HS-27A (cell line): ENCODE measurements around the gene RAB3GAP2.
"Not testable (repeated sequence)": the region's sequence is repeated elsewhere in the genome, so short reads cannot be mapped to it uniquely, and the experiment has no call there.

Source experiments
- DNase-seq: peaks from one replicate; pipeline ENCODE4 v3.0.0-alpha.2; 2012; ENCODE audit warnings: low read depth, missing footprints

RAB3GAP2 gene

DNA sequence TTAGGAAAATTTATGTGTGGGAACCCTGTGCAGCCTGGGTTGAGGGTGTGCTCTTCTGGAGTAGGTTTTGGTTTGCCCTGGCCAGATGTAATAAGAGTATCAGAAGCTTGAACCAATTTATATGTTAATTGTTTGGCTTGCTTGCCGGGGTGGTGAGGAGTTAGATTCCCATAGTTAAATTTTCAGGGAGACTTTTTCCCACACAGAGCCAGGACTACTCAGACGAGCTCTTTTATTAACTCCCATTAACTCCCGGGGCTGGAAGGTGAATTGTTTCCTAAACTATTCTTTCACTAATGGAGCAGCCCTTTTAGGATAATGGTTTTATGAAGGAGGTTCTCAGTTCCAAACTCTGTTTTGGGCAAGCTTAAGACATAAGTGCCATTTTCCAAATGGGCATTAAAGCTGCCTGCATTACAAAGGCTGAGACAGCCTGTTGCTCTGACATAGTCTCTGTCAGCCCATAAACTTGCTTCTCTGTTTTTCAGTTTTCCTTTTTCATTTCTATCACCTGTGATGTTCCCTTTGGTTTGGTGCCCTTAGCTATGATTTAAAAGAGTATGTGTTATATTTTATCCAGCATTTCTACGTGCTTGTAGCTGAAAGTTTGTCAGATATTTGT, 18.0 kb upstream of the RAB3GAP2 start:
- DNase-seq, result no peak

DNA sequence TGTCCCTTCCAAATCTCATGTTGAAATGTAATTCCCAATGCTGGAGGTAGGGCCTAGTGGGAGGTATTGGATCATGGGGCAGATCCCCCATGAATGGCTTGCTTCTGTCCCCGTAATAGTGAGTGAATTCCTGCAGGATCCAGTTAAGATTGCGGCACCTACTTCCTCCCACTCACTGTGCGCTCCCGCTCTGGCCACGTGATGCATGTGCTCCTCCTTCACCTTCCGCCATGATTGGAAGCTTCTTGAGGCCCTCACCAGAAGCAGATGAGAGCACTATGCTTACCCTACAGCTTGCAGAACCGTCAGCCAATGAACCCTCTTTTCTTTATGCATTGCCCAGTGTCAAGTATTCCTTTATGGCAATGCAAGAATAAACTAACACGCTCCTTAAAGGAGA, 14.9 kb upstream of the RAB3GAP2 start:
- DNase-seq, result no peak

DNA sequence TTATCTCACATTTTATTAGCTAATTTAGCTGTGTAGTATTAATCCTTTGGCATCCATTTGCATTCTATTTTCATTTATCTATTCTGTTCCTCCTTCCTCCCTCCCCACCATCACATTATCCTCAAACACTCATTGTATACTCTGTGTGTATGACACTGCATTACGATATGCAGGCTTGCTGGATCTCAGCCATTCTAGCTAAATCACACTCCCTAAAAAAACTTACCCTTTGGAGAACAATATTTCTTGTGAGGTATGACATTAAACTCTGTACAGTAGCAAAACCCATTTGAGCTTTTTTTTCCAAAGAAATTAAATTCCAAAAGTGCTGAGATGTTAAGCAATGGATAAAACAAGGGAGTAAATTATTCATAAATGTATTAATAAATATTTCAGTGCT, 11.4 kb upstream of the RAB3GAP2 start:
- DNase-seq, result no peak

DNA sequence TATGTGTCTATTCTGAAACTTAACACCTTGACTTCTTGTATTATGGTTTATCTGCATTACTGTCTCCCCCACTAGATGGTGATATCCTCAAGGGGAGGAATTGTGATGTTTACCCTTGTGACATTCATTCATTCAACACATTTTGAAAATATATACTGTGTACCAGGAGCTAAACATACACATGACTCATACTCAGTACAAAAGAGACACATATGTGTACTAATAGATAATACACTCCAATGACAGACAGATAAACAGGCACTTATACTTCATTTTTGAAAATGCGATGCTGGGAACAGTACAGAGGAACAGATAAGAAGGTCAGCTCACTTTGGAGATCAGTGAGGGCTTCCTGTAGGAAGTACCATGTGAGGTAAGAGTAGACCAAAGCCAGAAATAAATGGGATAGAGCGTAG, 8.9 kb upstream of the RAB3GAP2 start:
- no peak for DNase-seq

DNA sequence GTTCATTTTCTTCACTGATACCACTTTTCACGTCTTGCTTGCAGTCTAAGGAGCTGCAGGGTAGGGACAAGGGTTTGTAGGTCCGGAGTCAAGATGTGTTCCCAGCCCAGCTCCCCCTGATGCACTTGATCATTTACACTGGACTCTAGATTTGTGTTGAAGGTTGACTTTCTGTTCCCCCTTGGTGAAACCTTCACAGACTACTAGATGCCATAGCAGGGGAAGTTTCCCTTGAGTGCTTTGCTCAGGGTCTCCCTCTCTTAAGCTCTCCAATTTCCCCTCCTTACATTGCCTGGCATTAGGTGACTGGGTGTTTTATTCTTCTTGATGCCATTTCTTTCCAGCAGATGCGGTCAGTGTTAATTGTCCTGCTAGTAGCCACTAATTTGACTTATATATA, 8.0 kb upstream of the RAB3GAP2 start:
- DNase-seq, result no peak

DNA sequence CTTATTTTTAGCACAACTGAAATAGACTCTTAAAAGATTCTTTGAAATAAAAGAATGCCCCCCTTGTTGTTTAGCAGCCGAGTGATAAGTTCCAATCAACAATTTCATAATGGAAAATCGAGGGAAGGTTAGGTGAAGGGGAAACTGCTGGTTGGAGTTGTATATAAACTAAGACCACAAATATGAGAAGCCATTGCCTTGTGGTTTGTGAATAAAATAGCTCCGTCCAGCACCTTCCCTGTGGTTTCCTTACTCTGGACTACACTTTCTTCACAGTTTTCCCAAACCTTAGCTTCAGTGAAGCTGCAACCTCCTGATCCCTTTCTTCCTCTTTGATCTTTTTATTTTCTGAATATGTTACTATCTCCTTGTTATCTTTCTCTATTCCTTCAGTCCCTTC, 6.7 kb upstream of the RAB3GAP2 start:
- DNase-seq, result no peak

DNA sequence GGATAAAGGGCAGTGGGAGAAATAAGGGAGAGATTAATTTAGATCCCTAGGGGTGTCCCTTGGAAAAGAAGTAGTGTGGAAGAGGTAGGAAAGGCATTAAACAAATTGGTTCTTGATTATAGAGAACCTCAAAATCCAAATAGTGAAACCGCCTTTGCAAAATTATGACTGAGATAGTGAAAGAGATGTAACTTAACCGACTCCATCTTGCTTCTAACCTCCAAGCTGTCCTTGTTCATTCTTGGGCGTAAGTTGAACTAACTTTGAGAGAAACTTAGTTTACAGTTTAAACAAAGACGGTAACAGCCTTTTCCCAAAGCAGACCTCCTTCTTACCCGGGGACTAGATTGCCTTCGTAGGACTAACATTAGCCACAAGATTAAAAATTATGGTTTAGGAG, 3.2 kb upstream of the RAB3GAP2 start:
- no peak for DNase-seq

DNA sequence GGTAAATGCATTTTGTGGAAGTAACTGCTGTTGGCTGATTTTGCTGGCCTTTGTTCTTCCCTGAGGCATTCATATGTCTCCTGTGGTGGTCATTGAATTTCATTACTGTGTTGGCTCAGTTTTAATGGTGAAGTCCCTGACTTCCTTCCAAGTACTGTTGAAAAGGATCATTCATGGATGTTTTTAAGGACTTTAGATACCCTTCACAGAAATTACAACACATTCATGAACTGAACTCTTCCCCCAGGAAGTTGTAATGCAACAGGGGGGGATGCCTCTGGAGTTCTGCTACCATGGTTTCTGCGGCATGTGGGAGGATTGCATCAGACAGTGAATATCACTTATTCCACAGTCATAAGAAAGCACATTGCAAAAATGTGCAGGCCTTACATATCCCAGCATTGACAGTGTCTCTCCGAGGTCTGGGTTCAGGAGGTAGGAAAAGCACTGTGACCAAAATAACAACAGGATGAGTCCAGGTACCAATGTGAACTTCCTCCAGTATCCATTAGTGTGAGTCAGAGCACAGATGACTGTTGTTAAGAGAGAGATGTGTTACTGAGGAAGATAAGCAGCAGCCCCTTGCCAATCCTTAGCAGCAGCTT, 2.1 kb upstream of the RAB3GAP2 start:
- no peak for DNase-seq

DNA sequence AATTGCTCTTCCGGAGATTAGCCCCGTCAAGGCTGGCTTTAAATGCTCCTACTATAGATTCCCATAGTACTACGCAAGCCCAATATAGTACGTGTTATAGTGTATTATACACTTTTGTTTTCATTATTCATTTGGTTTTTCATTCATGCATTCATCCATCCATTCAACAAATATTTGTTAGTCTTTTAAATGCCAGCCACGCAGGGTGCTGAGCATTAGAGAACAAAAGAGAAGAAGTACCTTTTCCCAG, 513 bp upstream of the RAB3GAP2 start:
- no peak for DNase-seq

DNA sequence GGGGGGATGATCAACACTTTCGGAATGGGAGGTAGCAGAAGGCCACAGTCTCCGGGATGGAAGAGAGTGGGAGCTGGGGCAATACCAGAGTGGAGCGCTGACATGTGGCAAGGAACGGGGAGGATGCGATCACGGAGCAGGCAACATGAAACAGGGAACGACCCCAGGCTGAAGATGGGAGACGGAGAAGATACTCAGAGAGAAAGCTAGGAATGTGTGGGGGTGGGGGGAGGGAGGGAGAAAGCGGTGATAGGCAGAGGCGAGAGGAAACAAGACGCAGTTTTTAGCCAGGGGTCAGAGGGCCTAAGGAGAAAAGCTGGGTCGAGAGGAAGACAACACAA, 577 bp downstream of the RAB3GAP2 start:
- DNase-seq, result no peak

DNA sequence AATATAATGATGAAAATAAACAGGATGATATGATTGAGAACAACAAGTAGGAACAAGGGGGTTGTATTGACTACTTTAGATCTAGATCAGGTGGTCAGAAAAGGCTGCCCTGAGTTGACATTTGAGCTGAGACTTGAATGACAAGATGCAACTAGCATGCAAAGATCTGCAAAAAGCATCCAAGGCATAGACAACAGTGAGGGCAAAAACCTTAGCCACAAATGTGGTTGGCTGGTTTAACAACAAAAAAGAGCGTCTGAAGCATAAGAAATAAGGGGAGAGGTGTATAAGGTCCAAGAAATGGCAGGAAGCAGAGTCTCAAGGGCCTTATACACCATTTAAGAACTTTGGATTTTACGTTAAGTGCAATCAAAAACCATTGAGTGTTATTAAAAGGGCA, 3.2 kb downstream of the RAB3GAP2 start:
- no peak for DNase-seq

DNA sequence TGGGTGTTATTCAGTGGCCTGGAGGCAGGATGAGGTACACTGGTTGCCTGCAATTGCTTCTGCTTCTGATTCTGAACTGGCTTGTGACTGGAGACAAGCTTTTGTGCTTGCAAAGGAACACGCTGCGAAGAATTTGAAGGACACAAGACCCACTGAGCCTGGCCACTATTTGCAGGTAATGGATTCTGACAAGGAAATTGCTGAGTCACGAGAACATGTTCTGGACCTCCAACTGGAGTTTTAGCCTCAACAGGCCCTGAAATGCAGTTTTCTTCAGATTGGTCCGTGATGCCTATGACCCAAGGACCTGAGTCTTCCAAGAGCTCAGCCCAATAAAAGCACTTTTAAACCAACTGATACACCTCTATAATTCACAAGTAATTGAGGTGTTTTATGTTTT, 4.6 kb downstream of the RAB3GAP2 start:
- no peak for DNase-seq

DNA sequence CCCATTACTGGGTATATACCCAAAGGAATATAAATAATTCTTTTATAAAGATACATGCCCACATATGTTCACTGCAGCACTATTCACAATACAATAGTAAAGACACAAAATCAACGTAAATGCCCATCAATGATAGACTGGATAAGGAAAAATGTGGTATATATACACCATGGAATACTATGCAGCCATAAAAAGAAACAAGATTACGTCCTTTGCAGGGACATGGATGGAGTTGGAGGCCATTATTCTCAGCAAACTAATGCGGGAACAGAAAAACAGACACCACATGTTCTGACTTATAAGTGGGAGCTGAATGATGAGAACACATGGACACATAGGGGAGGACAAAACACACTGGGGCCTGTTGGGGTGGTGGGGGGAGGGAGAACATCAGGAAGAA, 12.0 kb downstream of the RAB3GAP2 start:
- not testable (repeated sequence) for DNase-seq

DNA sequence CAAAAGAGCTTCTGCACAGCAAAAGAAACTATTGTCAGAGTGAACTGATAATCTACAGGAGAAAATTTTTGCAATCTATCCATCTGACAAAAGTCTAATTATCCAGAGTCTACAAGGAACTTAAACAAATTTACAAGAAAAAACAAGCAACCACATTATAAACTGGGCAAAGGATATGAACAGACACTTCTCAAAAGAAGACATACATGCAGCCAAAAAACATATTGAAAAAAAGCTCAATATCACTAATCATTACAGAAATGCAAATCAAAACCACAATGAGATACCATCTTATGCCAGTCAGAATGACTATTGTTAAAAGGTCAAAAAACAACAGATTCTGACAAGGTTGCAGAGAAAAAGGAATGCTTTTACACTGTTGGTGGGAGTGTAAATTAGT, 12.5 kb downstream of the RAB3GAP2 start:
- not testable (repeated sequence) for DNase-seq

DNA sequence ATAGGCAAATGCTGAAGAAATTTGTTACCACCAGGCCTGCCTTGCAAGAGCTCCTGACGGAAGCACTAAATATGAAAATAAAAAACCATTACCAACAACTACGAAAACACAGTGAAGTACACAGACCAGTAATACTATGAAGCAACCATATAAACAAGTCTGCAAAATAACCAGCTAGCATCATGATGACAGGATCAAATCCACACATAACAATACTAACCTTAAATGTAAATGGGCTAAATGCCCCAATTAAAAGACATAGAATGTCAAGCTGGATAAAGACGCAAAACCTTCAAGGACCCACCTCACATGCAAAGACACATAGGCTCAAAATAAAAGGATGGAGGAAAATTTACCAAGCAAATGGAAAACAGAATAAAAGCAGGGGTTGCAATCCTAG, 16.1 kb downstream of the RAB3GAP2 start:
- not testable (repeated sequence) for DNase-seq

DNA sequence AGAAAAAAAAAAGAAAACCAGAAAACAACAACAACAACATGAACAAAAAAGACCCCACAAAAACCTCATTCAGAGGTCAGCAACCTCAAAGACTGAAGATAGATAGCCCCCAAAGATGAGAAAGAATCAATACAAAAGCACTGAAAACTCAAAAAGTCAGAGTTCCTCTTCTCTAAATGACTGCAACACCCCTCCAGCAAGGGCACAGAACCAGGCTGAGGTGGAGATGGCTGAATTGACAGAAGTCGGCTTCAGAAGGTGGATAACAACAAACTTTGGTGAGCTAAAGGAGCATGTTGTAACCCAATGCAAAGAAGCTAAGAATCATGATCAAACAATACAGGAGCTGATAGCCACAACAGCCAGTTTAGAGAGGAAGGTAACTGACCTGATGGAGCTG, 17.0 kb downstream of the RAB3GAP2 start:
- DNase-seq, result no peak

DNA sequence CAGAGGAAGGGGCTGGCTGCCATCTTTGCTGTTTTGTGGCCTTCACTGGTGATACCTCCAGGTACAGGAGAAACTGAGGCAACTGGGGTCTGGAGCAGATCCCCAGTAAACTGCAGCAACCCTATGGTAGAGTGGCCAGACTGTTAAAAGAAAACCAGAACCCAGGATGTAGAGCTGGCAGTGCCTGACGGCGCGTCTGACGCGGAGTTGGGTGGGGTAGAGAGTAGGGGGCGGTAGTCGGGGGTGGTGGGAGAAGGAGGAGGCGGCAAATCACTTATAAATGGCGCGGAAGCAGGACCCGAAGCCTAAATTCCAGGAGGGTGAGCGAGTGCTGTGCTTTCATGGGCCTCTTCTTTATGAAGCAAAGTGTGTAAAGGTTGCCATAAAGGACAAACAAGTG, 19.0 kb downstream of the RAB3GAP2 start:
- DNase-seq, result not testable (repeated sequence)

DNA sequence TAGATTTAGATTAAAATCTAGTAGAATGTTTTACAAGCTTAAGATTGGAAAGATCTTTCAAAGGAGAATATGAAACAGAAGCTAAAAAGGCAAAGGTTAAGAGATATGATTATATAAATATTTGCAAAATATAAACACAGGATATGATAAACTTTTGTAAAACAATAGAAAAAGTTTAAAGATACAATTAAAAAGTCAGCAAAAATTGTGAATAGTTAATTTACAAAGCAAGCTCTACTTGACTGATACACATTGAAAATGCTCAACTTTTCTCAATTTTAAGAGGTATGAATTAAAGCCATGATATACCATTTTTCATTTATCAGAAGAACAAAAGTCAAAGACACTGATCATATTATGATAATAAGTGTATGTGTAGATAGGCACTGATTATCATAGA, 21.0 kb downstream of the RAB3GAP2 start:
- DNase-seq, result no peak

DNA sequence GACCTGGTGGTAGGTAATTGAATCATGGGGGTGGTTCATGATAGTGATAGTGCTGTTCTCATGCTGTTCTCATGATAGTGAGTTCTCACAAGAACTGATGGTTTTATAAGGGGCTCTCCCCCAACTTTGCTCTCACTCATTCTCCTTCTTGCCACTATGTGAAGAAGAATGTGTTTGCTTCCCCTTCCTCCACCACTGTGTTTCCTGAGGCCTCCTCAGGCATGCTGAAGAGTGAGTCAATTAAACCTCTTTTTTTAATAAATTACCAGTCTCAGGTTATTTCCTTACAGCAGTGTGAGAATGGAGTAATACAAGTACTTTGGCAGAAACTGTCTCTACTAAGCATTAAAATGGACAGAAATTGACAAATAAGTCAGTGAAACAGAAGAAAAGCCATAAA, 21.6 kb downstream of the RAB3GAP2 start:
- no peak for DNase-seq

DNA sequence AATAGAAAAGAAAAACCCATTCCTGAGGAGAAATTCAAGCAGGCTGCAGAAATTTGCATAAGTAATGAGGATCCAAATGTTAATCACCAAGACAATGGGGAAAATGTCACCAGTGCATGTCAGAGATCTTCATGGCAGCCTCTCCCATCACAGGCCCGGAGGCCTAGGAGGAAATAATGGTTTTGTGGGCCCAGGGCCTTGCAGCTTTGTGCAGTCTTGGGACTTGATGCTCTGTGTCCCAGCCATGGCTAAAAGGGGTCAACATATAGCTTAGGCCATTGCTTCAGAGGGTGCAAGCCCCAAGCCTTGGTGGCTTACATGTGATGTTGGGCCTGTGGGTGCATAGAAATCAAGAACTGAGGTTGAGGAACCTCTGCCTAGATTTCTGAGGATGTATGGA, 22.7 kb downstream of the RAB3GAP2 start:
- no peak for DNase-seq

DNA sequence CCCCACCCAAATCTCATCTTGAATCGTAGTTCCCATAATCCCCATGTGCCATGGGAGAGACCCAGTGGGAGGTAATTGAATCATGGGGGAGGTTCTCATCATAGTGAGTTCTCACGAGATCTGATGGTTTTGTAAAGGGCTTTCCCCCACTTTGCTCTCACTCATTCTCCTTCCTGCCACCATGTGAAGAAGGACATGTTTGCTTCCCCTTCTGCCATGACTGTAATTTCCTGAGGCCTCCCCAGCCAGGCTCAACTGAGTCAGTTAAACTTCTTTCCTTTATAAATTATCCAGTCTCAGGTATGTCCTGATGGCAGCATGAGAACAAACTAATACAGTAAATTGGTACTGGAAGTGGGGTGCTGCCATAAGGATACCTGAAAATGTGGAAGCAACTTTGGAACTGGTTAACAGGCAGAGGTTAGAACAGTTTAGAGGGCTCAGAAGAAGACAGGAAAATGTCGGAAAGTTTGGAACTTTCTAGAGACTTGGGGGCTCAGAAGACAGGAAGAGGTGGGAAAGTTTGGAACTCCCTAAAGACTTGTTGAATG, 23.5 kb downstream of the RAB3GAP2 start:
- DNase-seq, result not testable (repeated sequence)

DNA sequence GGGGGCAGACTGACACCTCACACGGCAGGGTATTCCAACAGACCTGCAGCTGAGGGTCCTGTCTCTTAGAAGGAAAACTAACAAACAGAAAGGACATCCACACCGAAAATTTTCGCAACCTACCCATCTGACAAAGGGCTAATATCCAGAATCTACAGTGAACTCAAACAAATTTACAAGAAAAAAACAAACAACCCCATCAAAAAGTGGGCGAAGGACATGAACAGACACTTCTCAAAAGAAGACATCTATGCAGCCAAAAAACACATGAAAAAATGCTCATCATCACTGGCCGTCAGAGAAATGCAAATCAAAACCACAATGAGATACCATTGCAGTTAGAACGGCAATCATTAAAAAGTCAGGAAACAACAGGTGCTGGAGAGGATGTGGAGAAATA, 26.4 kb downstream of the RAB3GAP2 start:
- DNase-seq, result not testable (repeated sequence)

DNA sequence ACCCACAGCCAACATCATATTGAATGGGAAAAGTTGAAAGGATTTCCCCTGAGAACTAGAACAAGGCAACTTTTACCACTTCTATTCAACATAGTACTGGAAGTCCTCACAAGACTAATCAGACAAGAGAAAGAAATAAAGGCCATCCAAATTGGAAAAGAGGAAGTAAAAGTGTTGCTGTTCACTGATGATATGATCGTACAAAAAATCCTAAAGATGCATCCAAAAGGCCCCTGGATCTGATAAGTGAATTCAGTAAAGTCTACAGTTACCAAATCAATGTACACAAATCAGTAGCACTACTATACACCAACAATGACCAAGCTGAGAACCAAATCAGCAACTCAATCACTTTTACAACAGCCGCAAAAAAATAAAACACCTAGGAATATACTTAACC, 28.3 kb downstream of the RAB3GAP2 start:
- DNase-seq, result no peak

DNA sequence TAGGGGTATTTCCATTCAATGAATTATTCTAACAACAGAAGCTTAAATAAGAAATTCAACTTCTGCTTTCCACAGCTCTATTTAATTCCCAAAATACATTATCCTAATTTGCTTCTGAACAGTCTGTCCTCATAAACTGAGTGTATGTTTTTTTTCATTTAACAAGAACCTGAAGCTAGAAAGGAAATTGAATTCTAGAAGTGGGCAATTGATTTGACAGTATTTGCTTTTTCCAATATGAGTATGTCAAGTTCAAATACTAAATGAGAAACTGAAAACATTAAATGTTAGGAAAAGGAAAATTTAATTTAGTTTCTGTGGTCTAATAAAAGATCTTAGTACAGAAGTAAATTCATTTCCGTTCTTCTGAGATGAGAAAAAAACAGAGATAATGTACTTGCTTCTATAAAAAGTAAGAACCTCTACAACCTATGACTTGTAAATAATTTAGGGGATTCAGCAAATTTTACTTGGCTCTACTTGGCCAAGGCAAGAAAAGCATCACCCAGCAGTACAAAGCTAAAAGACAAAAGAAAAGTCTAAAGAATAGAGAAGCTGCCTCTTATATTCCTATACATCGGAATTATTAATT, 31.1 kb downstream of the RAB3GAP2 start:
- no peak for DNase-seq
